ENCODE measurements around the gene RNF26. TPM values are rescaled to one million over a fixed set of nuclear protein-coding genes. Genes with fewer than 3 reads are reported as not detected.
A peak's percentile ranks its signal among the peaks of the same experiment; 100 is the strongest.

RNF26 gene
- total and polyA plus RNA-seq, 2 of the 13 experiments (the other 11 are each of a cell fraction or from before 2014, with no cell fraction given) = 11.9 to 26.3 TPM

- TF ChIP-seq ZNF687 (CRISPR knock-in tag; IDR thresholded peaks at IDR 0.05) (no peak), SUZ12 (IDR thresholded peaks at IDR 0.05; ENCODE audit: low read depth, low read length) (no peak), ZMAT5 (CRISPR knock-in tag; IDR thresholded peaks at IDR 0.05; ENCODE audit: borderline replicate concordance, low read depth) (no peak), ESRRA (CRISPR knock-in tag; IDR thresholded peaks at IDR 0.05; ENCODE audit: low read depth) (peak; percentile 74), ZNF737 (CRISPR knock-in tag; IDR thresholded peaks at IDR 0.05; ENCODE audit: borderline replicate concordance) (no peak), ZNF672 (CRISPR knock-in tag; IDR thresholded peaks at IDR 0.05) (no peak), ZMYM3 (CRISPR knock-in tag; IDR thresholded peaks at IDR 0.05) (0 out of 2 replicates have a peak, but pooled peaks have one; percentile 14), ZNF891 (CRISPR knock-in tag; IDR thresholded peaks at IDR 0.05) (no peak), RAD51 (IDR thresholded peaks at IDR 0.05; ENCODE audit: borderline replicate concordance) (no peak), FOXA3 (CRISPR knock-in tag; IDR thresholded peaks at IDR 0.05) (peak; percentile 32; the same call in 1 of the 2 replicates), HINFP (CRISPR knock-in tag; IDR thresholded peaks at IDR 0.05; ENCODE audit: low read depth) (peak; percentile 98), KLF16 (CRISPR knock-in tag; IDR thresholded peaks at IDR 0.05) (peak in 1 of 2 experiments; percentile 41; a peak in 1 of 4 replicates), KDM5B (CRISPR knock-in tag; IDR thresholded peaks at IDR 0.05; ENCODE audit: borderline replicate concordance) (no peak), HOXA7 (CRISPR knock-in tag; IDR thresholded peaks at IDR 0.05) (no peak), CENPBD1 (CRISPR knock-in tag; IDR thresholded peaks at IDR 0.05; ENCODE audit: borderline replicate concordance, low read depth) (no peak), ZNF772 (CRISPR knock-in tag; IDR thresholded peaks at IDR 0.05) (no peak), ZNF251 (CRISPR knock-in tag; IDR thresholded peaks at IDR 0.05) (no peak), ONECUT2 (CRISPR knock-in tag; IDR thresholded peaks at IDR 0.05) (no peak), HOXA3 (CRISPR knock-in tag; IDR thresholded peaks at IDR 0.05) (peak; percentile 26; the same call in 1 of the 2 replicates), CCAR2 (optimal IDR thresholded peaks at IDR 0.05; ENCODE audit: low read depth, low read length) (no peak), ZNF121 (CRISPR knock-in tag; IDR thresholded peaks at IDR 0.05) (no peak), FOSL2 (CRISPR knock-in tag; IDR thresholded peaks at IDR 0.05) (peak; percentile 32; the same call in 1 of the 2 replicates), TBX3 (IDR thresholded peaks at IDR 0.05; ENCODE audit: borderline replicate concordance) (no peak)
Measured at GRCh38 chr11:119352857-119353260, 18.5 kb downstream of the RNF26 start (continued).
